GM23338 (cell line): ENCODE data around the gene TMA16. TPM values are rescaled to one million over a fixed set of nuclear protein-coding genes. Genes with fewer than 3 reads are reported as not detected.

ENCODE experiments used
- ATAC-seq: fragments of 200-7000 bp; cut with Tn5 transposase; 3 replicates; pipeline ENCODE4 v1.9.1; 2020
- DNase-seq: peaks from one replicate; pipeline ENCODE4 v3.0.0-alpha.2; 2015; ENCODE audit warnings: low spot score
- H2AFZ ChIP-seq: fragments of 200-600 bp; sonication (generic); 2 replicates; pipeline ENCODE4 v1.8.0; 2016; ENCODE audit warnings: antibody characterized with exemption, mild to moderate bottlenecking, moderate library complexity
- H3F3A ChIP-seq: fragments of 200-600 bp; sonication (generic); replicated peaks from 2 replicates; pipeline ENCODE4 v1.8.0; 2017; ENCODE audit warnings: antibody characterized with exemption, mixed run types, low read depth
- H3K27ac ChIP-seq: fragments of 200-600 bp; sonication (generic); 2 replicates; pipeline ENCODE4 v1.6.1; 2016; ENCODE audit warnings: low read depth
- H3K27me3 ChIP-seq: fragments of 200-600 bp; sonication (generic); 2 replicates; pipeline ENCODE4 v1.8.0; 2016; ENCODE audit warnings: mild to moderate bottlenecking, mixed run types, moderate library complexity; ENCODE audit not compliant: insufficient read depth
- H3K36me3 ChIP-seq: fragments of 200-600 bp; sonication (generic); 2 replicates; pipeline ENCODE4 v1.8.0; 2016; ENCODE audit warnings: mild to moderate bottlenecking; ENCODE audit not compliant: insufficient read depth
- H3K4me1 ChIP-seq: fragments of 200-600 bp; sonication (generic); 2 replicates; pipeline ENCODE4 v1.8.0; 2016; ENCODE audit warnings: mild to moderate bottlenecking, moderate library complexity; ENCODE audit not compliant: insufficient read depth
- H3K4me2 ChIP-seq: fragments of 200-600 bp; sonication (generic); 2 replicates; pipeline ENCODE4 v1.7.1; 2017; ENCODE audit warnings: mixed run types
- H3K4me3 ChIP-seq: fragments of 200-600 bp; sonication (generic); 2 replicates; pipeline ENCODE4 v1.6.1; 2016; ENCODE audit warnings: mixed run types
- H3K79me2 ChIP-seq: fragments of 200-600 bp; sonication (generic); replicated peaks from 2 replicates; pipeline ENCODE4 v1.8.0; 2017; ENCODE audit warnings: mild to moderate bottlenecking; ENCODE audit not compliant: insufficient read depth
- H3K9me2 ChIP-seq: fragments of 200-600 bp; sonication (generic); 2 replicates; pipeline ENCODE4 v1.8.0; 2017; ENCODE audit not compliant: insufficient read depth
- H4K20me1 ChIP-seq: fragments of 200-600 bp; sonication (generic); replicated peaks from 2 replicates; pipeline ENCODE4 v1.8.0; 2017; ENCODE audit warnings: mild to moderate bottlenecking; ENCODE audit not compliant: insufficient read depth
- H3K27ac Mint-ChIP-seq: 2 replicates; pipeline ENCODE4 v1.8.0; 2020; ENCODE audit warnings: inconsistent platforms, mild to moderate bottlenecking, moderate library complexity, mixed read lengths
- H3K27me3 Mint-ChIP-seq: 3 replicates; pipeline ENCODE4 v1.8.0; 2022; ENCODE audit warnings: low read depth, mild to moderate bottlenecking, moderate library complexity, mixed read lengths, inconsistent platforms; ENCODE audit not compliant: insufficient read depth, poor library complexity
- H3K36me3 Mint-ChIP-seq: 3 replicates; pipeline ENCODE4 v1.8.0; 2021; ENCODE audit warnings: low read depth, mild to moderate bottlenecking, inconsistent platforms, moderate library complexity, mixed read lengths
- H3K4me1 Mint-ChIP-seq: 3 replicates; pipeline ENCODE4 v1.8.0; 2020; ENCODE audit warnings: mild to moderate bottlenecking, inconsistent platforms, mixed read lengths
- H3K4me3 Mint-ChIP-seq: 3 replicates; pipeline ENCODE4 v1.8.0; 2021; ENCODE audit warnings: moderate library complexity, mild to moderate bottlenecking, inconsistent platforms, mixed read lengths
- H3K9me3 Mint-ChIP-seq: 3 replicates; pipeline ENCODE4 v1.8.0; 2020; ENCODE audit warnings: moderate library complexity, mild to moderate bottlenecking, inconsistent platforms, mixed read lengths
- EZH2 ChIP-seq: fragments of 200-600 bp; sonication (generic); IDR thresholded peaks from one replicate; pipeline ENCODE4 v1.8.0; 2017; ENCODE audit warnings: antibody characterized with exemption, mild to moderate bottlenecking, low read depth; ENCODE audit not compliant: unreplicated experiment
- EZH2phosphoT487 ChIP-seq: fragments of 200-600 bp; sonication (generic); IDR thresholded peaks from one replicate; pipeline ENCODE4 v1.8.1; 2018; ENCODE audit warnings: antibody characterized with exemption; ENCODE audit not compliant: unreplicated experiment
- JUNB ChIP-seq: IDR thresholded peaks from one replicate; pipeline ENCODE4 v1.6.1; 2016; ENCODE audit warnings: antibody characterized with exemption; ENCODE audit not compliant: unreplicated experiment
- STAT1 ChIP-seq: IDR thresholded peaks from one replicate; pipeline ENCODE4 v1.6.1; 2016; ENCODE audit warnings: antibody characterized with exemption; ENCODE audit not compliant: unreplicated experiment
- ZNF114 ChIP-seq: fragments of 250-450 bp; sonication (Bioruptor Pico); IDR thresholded peaks from 2 replicates; pipeline ENCODE4 v1.5.0; 2020; ENCODE audit warnings: mild to moderate bottlenecking, moderate library complexity
- polyA plus RNA-seq: library from polyadenylated mRNA; unstranded; fragments of >200 nt; fragmentation: Nextera tagmentation; extraction: Ambion mirVana; gene quantifications from 2 replicates; pipeline ENCODE4 v1.2.1, GENCODE V29; 2016
- total RNA-seq: library from RNA; depleted of rRNA; stranded (reverse); fragments of >200 nt; shearing (Covaris generic); gene quantifications from 2 replicates; pipeline ENCODE4 v1.2.3, GENCODE V29; 2014
- TF ChIP-seq, protein P1 (sequence below): IDR thresholded peaks from one replicate; pipeline ENCODE4 v1.6.1; 2018; ENCODE audit warnings: antibody characterized with exemption; ENCODE audit not compliant: unreplicated experiment
- TF ChIP-seq, protein P2 (sequence below), 2 experiments: fragments of 200-600 bp in 1 of 2; sonication (generic) in 1 of 2; conservative IDR thresholded peaks; 2 replicates each; pipeline versions ENCODE4 v1.5.1 to v1.6.1; 2016 to 2017; ENCODE audit warnings: antibody characterized with exemption in 2 of 2, low read depth in 2 of 2, mild to moderate bottlenecking in 2 of 2, moderate library complexity in 1 of 2
- TF ChIP-seq, protein P3 (sequence below): fragments of 250-450 bp; sonication (Bioruptor Pico); IDR thresholded peaks from 2 replicates; pipeline ENCODE4 v1.5.0; 2020; ENCODE audit warnings: mild to moderate bottlenecking, moderate library complexity

TMA16 gene
- total and polyA plus RNA-seq, 2 experiments from 2014 or later, result 46.4 to 96.1 TPM

DNA sequence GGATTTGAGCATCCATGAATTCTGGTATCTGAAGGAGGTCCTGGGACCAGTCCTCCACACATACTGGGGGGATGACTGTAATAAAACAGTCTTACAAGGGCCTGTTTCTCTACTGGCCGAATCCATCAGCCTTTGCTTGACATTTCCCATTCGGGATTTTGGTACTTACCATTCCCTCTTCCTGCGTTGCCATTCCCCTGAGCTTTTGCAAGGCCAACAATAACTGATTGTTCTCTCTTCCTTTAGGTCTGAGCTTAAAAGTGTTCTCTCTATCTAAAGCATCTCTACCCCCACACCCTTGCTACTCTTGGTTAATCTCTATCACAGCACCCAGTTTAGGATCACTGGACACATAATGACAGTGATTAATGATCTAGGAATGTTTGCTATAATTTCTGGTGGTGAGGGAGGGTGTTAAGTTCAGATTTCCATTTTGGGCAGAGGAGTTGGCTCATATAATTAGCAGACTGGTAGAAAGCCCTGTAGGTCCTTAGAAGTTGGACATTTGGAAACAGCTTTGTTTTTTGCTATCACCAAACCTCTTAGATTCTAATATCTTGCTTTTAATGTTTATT, 29.4 kb downstream of the TMA16 start:
- ATAC-seq (no peak), DNase-seq (no peak)
- H3K9me2 ChIP-seq, result no peaks in the 10 kb centered on the region
- no peaks in the 10 kb centered on the region for H3F3A ChIP-seq
- Mint-ChIP-seq H3K4me3 (no peak overlapping the region), H3K36me3 (peaks cover 58% of the 10 kb centered on the region), H3K4me1 (peaks cover 6% of the 10 kb centered on the region; the same call in 1 of the 3 replicates), H3K9me3 (no peaks in the 10 kb centered on the region), H3K27me3 (no peaks in the 10 kb centered on the region), H3K27ac (no peak overlapping the region; the same call in 1 of the 2 replicates)
- no peaks in the 10 kb centered on the region for H3K27me3 ChIP-seq
- no peak overlapping the region for H3K27ac ChIP-seq
- H3K36me3 ChIP-seq, result peaks cover 37% of the 10 kb centered on the region
- H4K20me1 ChIP-seq, result no peaks in the 10 kb centered on the region
- H3K4me2 ChIP-seq, result no peak overlapping the region
- peaks cover 11% of the 10 kb centered on the region; the same call in 1 of the 2 replicates for H3K4me1 ChIP-seq
- H3K4me3 ChIP-seq, result no peak overlapping the region
- TF ChIP-seq EZH2phosphoT487 (no peak), EZH2 (no peak), JUNB (no peak), STAT1 (no peak), ZNF114 (no peak)
- TF ChIP-seq, protein P1, sequence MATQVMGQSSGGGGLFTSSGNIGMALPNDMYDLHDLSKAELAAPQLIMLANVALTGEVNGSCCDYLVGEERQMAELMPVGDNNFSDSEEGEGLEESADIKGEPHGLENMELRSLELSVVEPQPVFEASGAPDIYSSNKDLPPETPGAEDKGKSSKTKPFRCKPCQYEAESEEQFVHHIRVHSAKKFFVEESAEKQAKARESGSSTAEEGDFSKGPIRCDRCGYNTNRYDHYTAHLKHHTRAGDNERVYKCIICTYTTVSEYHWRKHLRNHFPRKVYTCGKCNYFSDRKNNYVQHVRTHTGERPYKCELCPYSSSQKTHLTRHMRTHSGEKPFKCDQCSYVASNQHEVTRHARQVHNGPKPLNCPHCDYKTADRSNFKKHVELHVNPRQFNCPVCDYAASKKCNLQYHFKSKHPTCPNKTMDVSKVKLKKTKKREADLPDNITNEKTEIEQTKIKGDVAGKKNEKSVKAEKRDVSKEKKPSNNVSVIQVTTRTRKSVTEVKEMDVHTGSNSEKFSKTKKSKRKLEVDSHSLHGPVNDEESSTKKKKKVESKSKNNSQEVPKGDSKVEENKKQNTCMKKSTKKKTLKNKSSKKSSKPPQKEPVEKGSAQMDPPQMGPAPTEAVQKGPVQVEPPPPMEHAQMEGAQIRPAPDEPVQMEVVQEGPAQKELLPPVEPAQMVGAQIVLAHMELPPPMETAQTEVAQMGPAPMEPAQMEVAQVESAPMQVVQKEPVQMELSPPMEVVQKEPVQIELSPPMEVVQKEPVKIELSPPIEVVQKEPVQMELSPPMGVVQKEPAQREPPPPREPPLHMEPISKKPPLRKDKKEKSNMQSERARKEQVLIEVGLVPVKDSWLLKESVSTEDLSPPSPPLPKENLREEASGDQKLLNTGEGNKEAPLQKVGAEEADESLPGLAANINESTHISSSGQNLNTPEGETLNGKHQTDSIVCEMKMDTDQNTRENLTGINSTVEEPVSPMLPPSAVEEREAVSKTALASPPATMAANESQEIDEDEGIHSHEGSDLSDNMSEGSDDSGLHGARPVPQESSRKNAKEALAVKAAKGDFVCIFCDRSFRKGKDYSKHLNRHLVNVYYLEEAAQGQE, result no peak
- TF ChIP-seq, protein P2, sequence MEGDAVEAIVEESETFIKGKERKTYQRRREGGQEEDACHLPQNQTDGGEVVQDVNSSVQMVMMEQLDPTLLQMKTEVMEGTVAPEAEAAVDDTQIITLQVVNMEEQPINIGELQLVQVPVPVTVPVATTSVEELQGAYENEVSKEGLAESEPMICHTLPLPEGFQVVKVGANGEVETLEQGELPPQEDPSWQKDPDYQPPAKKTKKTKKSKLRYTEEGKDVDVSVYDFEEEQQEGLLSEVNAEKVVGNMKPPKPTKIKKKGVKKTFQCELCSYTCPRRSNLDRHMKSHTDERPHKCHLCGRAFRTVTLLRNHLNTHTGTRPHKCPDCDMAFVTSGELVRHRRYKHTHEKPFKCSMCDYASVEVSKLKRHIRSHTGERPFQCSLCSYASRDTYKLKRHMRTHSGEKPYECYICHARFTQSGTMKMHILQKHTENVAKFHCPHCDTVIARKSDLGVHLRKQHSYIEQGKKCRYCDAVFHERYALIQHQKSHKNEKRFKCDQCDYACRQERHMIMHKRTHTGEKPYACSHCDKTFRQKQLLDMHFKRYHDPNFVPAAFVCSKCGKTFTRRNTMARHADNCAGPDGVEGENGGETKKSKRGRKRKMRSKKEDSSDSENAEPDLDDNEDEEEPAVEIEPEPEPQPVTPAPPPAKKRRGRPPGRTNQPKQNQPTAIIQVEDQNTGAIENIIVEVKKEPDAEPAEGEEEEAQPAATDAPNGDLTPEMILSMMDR (conservative IDR thresholded peaks at IDR 0.05; ENCODE audit: low read depth in 2 of 2), result no peak
- TF ChIP-seq, protein P3, sequence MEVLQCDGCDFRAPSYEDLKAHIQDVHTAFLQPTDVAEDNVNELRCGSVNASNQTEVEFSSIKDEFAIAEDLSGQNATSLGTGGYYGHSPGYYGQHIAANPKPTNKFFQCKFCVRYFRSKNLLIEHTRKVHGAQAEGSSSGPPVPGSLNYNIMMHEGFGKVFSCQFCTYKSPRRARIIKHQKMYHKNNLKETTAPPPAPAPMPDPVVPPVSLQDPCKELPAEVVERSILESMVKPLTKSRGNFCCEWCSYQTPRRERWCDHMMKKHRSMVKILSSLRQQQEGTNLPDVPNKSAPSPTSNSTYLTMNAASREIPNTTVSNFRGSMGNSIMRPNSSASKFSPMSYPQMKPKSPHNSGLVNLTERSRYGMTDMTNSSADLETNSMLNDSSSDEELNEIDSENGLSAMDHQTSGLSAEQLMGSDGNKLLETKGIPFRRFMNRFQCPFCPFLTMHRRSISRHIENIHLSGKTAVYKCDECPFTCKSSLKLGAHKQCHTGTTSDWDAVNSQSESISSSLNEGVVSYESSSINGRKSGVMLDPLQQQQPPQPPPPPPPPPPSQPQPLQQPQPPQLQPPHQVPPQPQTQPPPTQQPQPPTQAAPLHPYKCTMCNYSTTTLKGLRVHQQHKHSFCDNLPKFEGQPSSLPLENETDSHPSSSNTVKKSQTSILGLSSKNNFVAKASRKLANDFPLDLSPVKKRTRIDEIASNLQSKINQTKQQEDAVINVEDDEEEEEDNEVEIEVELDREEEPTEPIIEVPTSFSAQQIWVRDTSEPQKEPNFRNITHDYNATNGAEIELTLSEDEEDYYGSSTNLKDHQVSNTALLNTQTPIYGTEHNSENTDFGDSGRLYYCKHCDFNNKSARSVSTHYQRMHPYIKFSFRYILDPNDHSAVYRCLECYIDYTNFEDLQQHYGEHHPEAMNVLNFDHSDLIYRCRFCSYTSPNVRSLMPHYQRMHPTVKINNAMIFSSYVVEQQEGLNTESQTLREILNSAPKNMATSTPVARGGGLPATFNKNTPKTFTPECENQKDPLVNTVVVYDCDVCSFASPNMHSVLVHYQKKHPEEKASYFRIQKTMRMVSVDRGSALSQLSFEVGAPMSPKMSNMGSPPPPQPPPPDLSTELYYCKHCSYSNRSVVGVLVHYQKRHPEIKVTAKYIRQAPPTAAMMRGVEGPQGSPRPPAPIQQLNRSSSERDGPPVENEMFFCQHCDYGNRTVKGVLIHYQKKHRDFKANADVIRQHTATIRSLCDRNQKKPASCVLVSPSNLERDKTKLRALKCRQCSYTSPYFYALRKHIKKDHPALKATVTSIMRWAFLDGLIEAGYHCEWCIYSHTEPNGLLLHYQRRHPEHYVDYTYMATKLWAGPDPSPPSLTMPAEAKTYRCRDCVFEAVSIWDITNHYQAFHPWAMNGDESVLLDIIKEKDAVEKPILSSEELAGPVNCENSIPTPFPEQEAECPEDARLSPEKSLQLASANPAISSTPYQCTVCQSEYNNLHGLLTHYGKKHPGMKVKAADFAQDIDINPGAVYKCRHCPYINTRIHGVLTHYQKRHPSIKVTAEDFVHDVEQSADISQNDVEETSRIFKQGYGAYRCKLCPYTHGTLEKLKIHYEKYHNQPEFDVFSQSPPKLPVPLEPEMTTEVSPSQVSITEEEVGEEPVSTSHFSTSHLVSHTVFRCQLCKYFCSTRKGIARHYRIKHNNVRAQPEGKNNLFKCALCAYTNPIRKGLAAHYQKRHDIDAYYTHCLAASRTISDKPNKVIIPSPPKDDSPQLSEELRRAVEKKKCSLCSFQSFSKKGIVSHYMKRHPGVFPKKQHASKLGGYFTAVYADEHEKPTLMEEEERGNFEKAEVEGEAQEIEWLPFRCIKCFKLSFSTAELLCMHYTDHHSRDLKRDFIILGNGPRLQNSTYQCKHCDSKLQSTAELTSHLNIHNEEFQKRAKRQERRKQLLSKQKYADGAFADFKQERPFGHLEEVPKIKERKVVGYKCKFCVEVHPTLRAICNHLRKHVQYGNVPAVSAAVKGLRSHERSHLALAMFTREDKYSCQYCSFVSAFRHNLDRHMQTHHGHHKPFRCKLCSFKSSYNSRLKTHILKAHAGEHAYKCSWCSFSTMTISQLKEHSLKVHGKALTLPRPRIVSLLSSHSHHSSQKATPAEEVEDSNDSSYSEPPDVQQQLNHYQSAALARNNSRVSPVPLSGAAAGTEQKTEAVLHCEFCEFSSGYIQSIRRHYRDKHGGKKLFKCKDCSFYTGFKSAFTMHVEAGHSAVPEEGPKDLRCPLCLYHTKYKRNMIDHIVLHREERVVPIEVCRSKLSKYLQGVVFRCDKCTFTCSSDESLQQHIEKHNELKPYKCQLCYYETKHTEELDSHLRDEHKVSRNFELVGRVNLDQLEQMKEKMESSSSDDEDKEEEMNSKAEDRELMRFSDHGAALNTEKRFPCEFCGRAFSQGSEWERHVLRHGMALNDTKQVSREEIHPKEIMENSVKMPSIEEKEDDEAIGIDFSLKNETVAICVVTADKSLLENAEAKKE, result no peak
- no peak overlapping the region for H2AFZ ChIP-seq
- no peaks in the 10 kb centered on the region for H3K79me2 ChIP-seq
